WTC11 (cell line): ENCODE measurements around the gene LDLR. TPM values are rescaled to one million over a fixed set of nuclear protein-coding genes. Genes with fewer than 3 reads are reported as not detected.

Experiments used
- ATAC-seq: fragments of 200-7000 bp; cut with Tn5 transposase; 2 replicates; pipeline ENCODE4 v1.10.0; 2021; ENCODE audit warnings: mild to moderate bottlenecking, moderate library complexity
- CTCF ChIA-PET: fragments of 300-600 bp; sonication (Branson Sonifier 250); formaldehyde crosslinking; loops from one replicate; lab custom pipeline; 2021; ENCODE audit warnings: antibody characterized with exemption; lab: Charles Lee
- POLR2A ChIA-PET: fragments of 350-600 bp; sonication (Branson Sonifier 250); formaldehyde crosslinking; loops from one replicate; lab custom pipeline; 2021; ENCODE audit warnings: antibody characterized with exemption; lab: Charles Lee
- DNase-seq: peaks from one replicate; pipeline ENCODE4 v3.0.0; 2021; ENCODE audit warnings: low spot score
- H3K27ac Mint-ChIP-seq: 2 replicates; pipeline ENCODE4 v1.8.0; 2021; ENCODE audit warnings: mixed read lengths
- H3K27me3 Mint-ChIP-seq: 2 replicates; pipeline ENCODE4 v1.8.0; 2021; ENCODE audit warnings: low read depth, mild to moderate bottlenecking, moderate library complexity, mixed read lengths
- H3K36me3 Mint-ChIP-seq: 2 replicates; pipeline ENCODE4 v1.8.0; 2021; ENCODE audit warnings: mixed read lengths
- H3K4me1 Mint-ChIP-seq: 2 replicates; pipeline ENCODE4 v1.8.0; 2022; ENCODE audit warnings: mixed read lengths
- H3K4me3 Mint-ChIP-seq: 2 replicates; pipeline ENCODE4 v1.8.0; 2021; ENCODE audit warnings: mild to moderate bottlenecking, moderate library complexity, mixed read lengths
- H3K9me3 Mint-ChIP-seq: 2 replicates; pipeline ENCODE4 v1.8.0; 2021; ENCODE audit warnings: mixed read lengths
- CREM ChIP-seq: sonication (generic); formaldehyde crosslinking; IDR thresholded peaks from 2 replicates; pipeline ENCODE4 v1.8.1; 2022; ENCODE audit warnings: mild to moderate bottlenecking, missing genetic modification reagents, moderate library complexity
- EMX1 ChIP-seq: fragments of 250-450 bp; sonication (Bioruptor Pico); IDR thresholded peaks from 2 replicates; pipeline ENCODE4 v1.8.0; 2021; ENCODE audit warnings: mild to moderate bottlenecking
- FOXK1 ChIP-seq: sonication (generic); formaldehyde crosslinking; IDR thresholded peaks from 2 replicates; pipeline ENCODE4 v1.8.0; 2022; ENCODE audit warnings: mild to moderate bottlenecking, moderate library complexity, missing genetic modification reagents
- HMGA2 ChIP-seq: fragments of 250-450 bp; sonication (Bioruptor Pico); IDR thresholded peaks from 2 replicates; pipeline ENCODE4 v1.4.0; 2021; ENCODE audit warnings: mild to moderate bottlenecking, moderate library complexity
- IRF2 ChIP-seq: sonication (generic); formaldehyde crosslinking; IDR thresholded peaks from 2 replicates; pipeline ENCODE4 v1.8.0; 2022; ENCODE audit warnings: low read depth, missing genetic modification reagents, borderline replicate concordance
- JAZF1 ChIP-seq: fragments of 250-450 bp; sonication (Bioruptor Pico); IDR thresholded peaks from 2 replicates; pipeline ENCODE4 v1.9.0; 2021; ENCODE audit warnings: moderate library complexity, mild to moderate bottlenecking, inconsistent platforms
- JUN ChIP-seq: sonication (generic); formaldehyde crosslinking; IDR thresholded peaks from 2 replicates; pipeline ENCODE4 v1.8.0; 2023; ENCODE audit warnings: mild to moderate bottlenecking, missing genetic modification reagents
- MYBL2 ChIP-seq: sonication (generic); formaldehyde crosslinking; IDR thresholded peaks from 2 replicates; pipeline ENCODE4 v1.8.1; 2023; ENCODE audit warnings: mild to moderate bottlenecking, moderate library complexity, missing genetic modification reagents
- NFYB ChIP-seq: sonication (generic); formaldehyde crosslinking; conservative IDR thresholded peaks from 2 replicates; pipeline ENCODE4 v1.8.0; 2022; ENCODE audit warnings: low read depth, missing genetic modification reagents
- NR1H2 ChIP-seq: sonication (generic); formaldehyde crosslinking; IDR thresholded peaks from 2 replicates; pipeline ENCODE4 v1.9.0; 2021; ENCODE audit warnings: mild to moderate bottlenecking, moderate library complexity, missing genetic modification reagents
- RORB ChIP-seq: fragments of 250-450 bp; sonication (Bioruptor Pico); IDR thresholded peaks from 2 replicates; pipeline ENCODE4 v1.9.0; 2021; ENCODE audit warnings: mild to moderate bottlenecking
- SMAD3 ChIP-seq: sonication (generic); formaldehyde crosslinking; IDR thresholded peaks from 2 replicates; pipeline ENCODE4 v1.8.0; 2022; ENCODE audit warnings: missing genetic modification reagents, mild to moderate bottlenecking, borderline replicate concordance
- SMAD4 ChIP-seq: sonication (generic); formaldehyde crosslinking; IDR thresholded peaks from 2 replicates; pipeline ENCODE4 v1.8.0; 2022; ENCODE audit warnings: mild to moderate bottlenecking, missing genetic modification reagents
- ZNF219 ChIP-seq: sonication (generic); formaldehyde crosslinking; IDR thresholded peaks from 2 replicates; pipeline ENCODE4 v1.8.0; 2023; ENCODE audit warnings: missing genetic modification reagents, mild to moderate bottlenecking, borderline replicate concordance
- ZNF263 ChIP-seq: sonication (generic); formaldehyde crosslinking; IDR thresholded peaks from 2 replicates; pipeline ENCODE4 v1.8.1; 2022; ENCODE audit warnings: low read depth, mild to moderate bottlenecking, moderate library complexity, missing genetic modification reagents
- ZNF416 ChIP-seq: fragments of 250-450 bp; sonication (Bioruptor Pico); IDR thresholded peaks from 2 replicates; pipeline ENCODE4 v1.9.0; 2021; ENCODE audit warnings: mild to moderate bottlenecking, inconsistent platforms
- ZNF671 ChIP-seq: fragments of 250-450 bp; sonication (Bioruptor Pico); IDR thresholded peaks from 2 replicates; pipeline ENCODE4 v1.8.0; 2021; ENCODE audit warnings: mild to moderate bottlenecking
- total RNA-seq: library from RNA; stranded (reverse); gene quantifications from 3 replicates; pipeline ENCODE4 v1.2.3, GENCODE V29; 2021
- TF ChIP-seq, protein P1 (sequence below): sonication (generic); formaldehyde crosslinking; IDR thresholded peaks from 2 replicates; pipeline ENCODE4 v1.8.0; 2022; ENCODE audit warnings: mild to moderate bottlenecking, missing genetic modification reagents
- TF ChIP-seq, protein P2 (sequence below): fragments of 250-450 bp; sonication (Bioruptor Pico); IDR thresholded peaks from 2 replicates; pipeline ENCODE4 v1.8.0; 2021; ENCODE audit warnings: mild to moderate bottlenecking
- TF ChIP-seq, protein P3 (sequence below): sonication (generic); formaldehyde crosslinking; IDR thresholded peaks from 2 replicates; pipeline ENCODE4 v1.8.1; 2022; ENCODE audit warnings: mild to moderate bottlenecking, moderate library complexity, missing genetic modification reagents
- TF ChIP-seq, protein P4 (sequence below): sonication (generic); formaldehyde crosslinking; IDR thresholded peaks from 2 replicates; pipeline ENCODE4 v1.8.0; 2022; ENCODE audit warnings: missing genetic modification reagents
- TF ChIP-seq, protein P5 (sequence below): fragments of 200-600 bp; IDR thresholded peaks from 2 replicates; pipeline ENCODE4 v1.8.0; 2022; ENCODE audit warnings: antibody characterized with exemption

The LDLR gene
- total RNA-seq, 1 experiment from 2014 or later = 98.9 TPM

DNA sequence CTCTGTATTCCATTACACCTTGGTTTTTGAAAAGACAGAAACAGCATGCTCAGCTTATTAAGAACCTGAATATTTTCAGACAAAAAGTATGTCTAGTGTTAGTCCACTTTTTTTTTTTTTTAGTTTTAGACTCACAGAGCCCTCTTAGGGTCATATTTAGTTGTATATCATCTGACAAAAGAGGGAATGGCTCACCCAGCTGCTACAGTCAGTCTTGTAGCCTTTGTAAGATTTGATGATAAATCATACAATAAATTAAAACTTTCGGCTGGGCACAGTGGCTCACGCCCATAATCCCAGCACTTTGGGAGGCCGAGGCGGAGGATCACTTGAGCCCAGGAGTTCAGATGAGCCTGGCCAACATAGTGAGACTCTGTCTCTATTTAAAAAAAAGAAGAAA, 43.7 kb upstream of the LDLR start:
- H3K36me3 Mint-ChIP-seq = peaks cover 62% of the 10 kb centered on the region
- H3K4me3 Mint-ChIP-seq = no peak overlapping the region
- ChIA-PET POLR2A (no interaction called here), CTCF (interaction anchor here (0.6 to 1.9 kb wide), 2 partner anchors 10 to 104 kb away, joined by 5 to 7 read pairs; no protein-coding TSS in a partner anchor)
- no peaks in the 10 kb centered on the region for H3K27me3 Mint-ChIP-seq
- ATAC-seq = no peak
- no peaks in the 10 kb centered on the region for H3K9me3 Mint-ChIP-seq
- DNase-seq = no peak
- no peak for TF ChIP-seq EMX1 (CRISPR knock-in tag)
- TF ChIP-seq MYBL2 (CRISPR knock-in tag) = no peak
- no peak for TF ChIP-seq IRF2
- no peak for TF ChIP-seq NFYB (CRISPR knock-in tag)
- TF ChIP-seq, protein P1, sequence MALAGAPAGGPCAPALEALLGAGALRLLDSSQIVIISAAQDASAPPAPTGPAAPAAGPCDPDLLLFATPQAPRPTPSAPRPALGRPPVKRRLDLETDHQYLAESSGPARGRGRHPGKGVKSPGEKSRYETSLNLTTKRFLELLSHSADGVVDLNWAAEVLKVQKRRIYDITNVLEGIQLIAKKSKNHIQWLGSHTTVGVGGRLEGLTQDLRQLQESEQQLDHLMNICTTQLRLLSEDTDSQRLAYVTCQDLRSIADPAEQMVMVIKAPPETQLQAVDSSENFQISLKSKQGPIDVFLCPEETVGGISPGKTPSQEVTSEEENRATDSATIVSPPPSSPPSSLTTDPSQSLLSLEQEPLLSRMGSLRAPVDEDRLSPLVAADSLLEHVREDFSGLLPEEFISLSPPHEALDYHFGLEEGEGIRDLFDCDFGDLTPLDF (CRISPR knock-in tag) = no peak
- TF ChIP-seq ZNF416 (CRISPR knock-in tag) = no peak
- H3K4me1 Mint-ChIP-seq = no peaks in the 10 kb centered on the region
- H3K27ac Mint-ChIP-seq = no peak overlapping the region

DNA sequence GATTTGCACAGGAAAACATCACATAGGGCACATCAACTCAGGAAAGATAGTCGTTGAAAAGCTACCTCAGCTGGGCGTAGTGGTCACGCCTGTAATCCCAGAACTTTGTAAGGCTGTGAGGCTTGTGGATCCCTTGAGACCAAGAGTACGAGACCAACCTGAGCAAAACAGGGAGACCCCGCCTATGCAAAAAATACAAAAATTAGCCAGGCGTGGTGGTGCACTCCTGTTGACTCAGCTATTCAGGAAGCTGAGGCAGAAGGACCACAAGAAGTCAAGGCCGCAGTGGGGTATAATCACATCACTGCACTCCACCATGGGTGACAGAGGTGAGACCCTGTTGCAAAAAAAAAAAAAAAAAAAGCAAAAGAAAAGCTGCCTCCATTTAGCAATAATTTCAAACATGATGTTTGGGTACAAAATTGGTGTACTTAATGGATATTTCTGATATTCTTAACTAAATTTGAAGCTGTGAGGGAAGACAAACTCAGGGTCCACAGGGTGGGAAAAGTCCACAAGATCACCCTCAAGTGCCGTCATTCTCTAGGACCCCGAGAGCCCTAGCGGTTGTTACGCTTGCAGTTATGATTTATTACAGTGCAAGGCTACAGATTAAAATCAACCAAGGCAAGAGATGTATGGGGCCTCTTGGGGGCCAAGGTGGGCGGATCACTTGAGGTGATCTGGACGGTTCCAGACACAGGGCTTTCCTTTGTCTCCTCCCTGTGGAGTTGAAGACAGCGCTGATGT, 42.5 kb upstream of the LDLR start:
- ChIA-PET CTCF (interaction anchor here (0.6 to 1.4 kb wide), 4 partner anchors 53 to 110 kb away, joined by 3 to 4 read pairs (median 4); no protein-coding TSS in a partner anchor), POLR2A (interaction anchor here (0.5 to 0.7 kb wide), 3 partner anchors 43 to 177 kb away, joined by 3 to 9 read pairs (median 6); partner anchors contain the start of gene LDLR)
- H3K4me1 Mint-ChIP-seq = no peaks in the 10 kb centered on the region
- ATAC-seq (no peak), DNase-seq (no peak)
- no peak overlapping the region for H3K27ac Mint-ChIP-seq
- no peaks in the 10 kb centered on the region for H3K9me3 Mint-ChIP-seq
- TF ChIP-seq RORB (CRISPR knock-in tag) (no peak), ZNF671 (CRISPR knock-in tag) (no peak), HMGA2 (CRISPR knock-in tag) (no peak)
- TF ChIP-seq, protein P2, sequence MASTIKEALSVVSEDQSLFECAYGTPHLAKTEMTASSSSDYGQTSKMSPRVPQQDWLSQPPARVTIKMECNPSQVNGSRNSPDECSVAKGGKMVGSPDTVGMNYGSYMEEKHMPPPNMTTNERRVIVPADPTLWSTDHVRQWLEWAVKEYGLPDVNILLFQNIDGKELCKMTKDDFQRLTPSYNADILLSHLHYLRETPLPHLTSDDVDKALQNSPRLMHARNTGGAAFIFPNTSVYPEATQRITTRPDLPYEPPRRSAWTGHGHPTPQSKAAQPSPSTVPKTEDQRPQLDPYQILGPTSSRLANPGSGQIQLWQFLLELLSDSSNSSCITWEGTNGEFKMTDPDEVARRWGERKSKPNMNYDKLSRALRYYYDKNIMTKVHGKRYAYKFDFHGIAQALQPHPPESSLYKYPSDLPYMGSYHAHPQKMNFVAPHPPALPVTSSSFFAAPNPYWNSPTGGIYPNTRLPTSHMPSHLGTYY = no peak
- no peak overlapping the region for H3K4me3 Mint-ChIP-seq
- H3K27me3 Mint-ChIP-seq = no peaks in the 10 kb centered on the region
- H3K36me3 Mint-ChIP-seq = peaks cover 55% of the 10 kb centered on the region

DNA sequence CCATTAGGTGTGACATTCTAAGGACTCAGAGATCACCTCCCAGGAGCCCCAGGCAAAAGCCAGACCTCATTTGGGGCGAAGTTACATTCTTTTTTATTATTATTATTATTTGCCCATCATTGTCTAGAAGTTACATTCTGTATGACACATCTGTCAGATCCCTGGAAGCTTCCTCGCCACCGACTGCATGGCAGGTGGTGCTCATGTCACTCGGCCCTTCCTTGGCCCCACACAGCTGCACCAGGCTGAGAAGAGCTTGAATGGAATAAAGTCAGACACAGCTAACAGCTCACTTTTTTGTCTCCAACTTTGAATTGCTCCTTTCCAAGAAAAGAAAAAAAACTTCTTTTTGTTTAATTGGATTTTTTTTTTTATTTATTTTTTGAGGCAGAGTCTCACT, 41.4 kb upstream of the LDLR start:
- CTCF ChIA-PET = interaction anchor here (0.6 to 1.0 kb wide), 3 partner anchors 78 to 234 kb away, joined by 3 read pairs; no protein-coding TSS in a partner anchor
- ATAC-seq = no peak
- Mint-ChIP-seq H3K27me3 (no peaks in the 10 kb centered on the region), H3K9me3 (no peaks in the 10 kb centered on the region), H3K4me1 (no peaks in the 10 kb centered on the region), H3K36me3 (peaks cover 46% of the 10 kb centered on the region), H3K4me3 (no peak overlapping the region), H3K27ac (no peak overlapping the region)
- no peak for TF ChIP-seq NR1H2 (CRISPR knock-in tag)
- TF ChIP-seq JUN (CRISPR knock-in tag) = no peak
- TF ChIP-seq, protein P3, sequence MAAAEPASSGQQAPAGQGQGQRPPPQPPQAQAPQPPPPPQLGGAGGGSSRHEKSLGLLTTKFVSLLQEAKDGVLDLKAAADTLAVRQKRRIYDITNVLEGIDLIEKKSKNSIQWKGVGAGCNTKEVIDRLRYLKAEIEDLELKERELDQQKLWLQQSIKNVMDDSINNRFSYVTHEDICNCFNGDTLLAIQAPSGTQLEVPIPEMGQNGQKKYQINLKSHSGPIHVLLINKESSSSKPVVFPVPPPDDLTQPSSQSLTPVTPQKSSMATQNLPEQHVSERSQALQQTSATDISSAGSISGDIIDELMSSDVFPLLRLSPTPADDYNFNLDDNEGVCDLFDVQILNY (CRISPR knock-in tag) = no peak
- TF ChIP-seq MYBL2 (CRISPR knock-in tag) = no peak
- TF ChIP-seq CREM (CRISPR knock-in tag) = no peak
- TF ChIP-seq ZNF671 (CRISPR knock-in tag) = no peak
- TF ChIP-seq IRF2 = no peak
- no peak for TF ChIP-seq ZNF416 (CRISPR knock-in tag)
- no peak for TF ChIP-seq ZNF219 (CRISPR knock-in tag)
- TF ChIP-seq SMAD3 = no peak
- TF ChIP-seq, protein P4, sequence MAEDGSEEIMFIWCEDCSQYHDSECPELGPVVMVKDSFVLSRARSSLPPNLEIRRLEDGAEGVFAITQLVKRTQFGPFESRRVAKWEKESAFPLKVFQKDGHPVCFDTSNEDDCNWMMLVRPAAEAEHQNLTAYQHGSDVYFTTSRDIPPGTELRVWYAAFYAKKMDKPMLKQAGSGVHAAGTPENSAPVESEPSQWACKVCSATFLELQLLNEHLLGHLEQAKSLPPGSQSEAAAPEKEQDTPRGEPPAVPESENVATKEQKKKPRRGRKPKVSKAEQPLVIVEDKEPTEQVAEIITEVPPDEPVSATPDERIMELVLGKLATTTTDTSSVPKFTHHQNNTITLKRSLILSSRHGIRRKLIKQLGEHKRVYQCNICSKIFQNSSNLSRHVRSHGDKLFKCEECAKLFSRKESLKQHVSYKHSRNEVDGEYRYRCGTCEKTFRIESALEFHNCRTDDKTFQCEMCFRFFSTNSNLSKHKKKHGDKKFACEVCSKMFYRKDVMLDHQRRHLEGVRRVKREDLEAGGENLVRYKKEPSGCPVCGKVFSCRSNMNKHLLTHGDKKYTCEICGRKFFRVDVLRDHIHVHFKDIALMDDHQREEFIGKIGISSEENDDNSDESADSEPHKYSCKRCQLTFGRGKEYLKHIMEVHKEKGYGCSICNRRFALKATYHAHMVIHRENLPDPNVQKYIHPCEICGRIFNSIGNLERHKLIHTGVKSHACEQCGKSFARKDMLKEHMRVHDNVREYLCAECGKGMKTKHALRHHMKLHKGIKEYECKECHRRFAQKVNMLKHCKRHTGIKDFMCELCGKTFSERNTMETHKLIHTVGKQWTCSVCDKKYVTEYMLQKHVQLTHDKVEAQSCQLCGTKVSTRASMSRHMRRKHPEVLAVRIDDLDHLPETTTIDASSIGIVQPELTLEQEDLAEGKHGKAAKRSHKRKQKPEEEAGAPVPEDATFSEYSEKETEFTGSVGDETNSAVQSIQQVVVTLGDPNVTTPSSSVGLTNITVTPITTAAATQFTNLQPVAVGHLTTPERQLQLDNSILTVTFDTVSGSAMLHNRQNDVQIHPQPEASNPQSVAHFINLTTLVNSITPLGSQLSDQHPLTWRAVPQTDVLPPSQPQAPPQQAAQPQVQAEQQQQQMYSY (CRISPR knock-in tag) = no peak
- no peak for TF ChIP-seq JAZF1 (CRISPR knock-in tag)
- no peak for TF ChIP-seq ZNF263 (CRISPR knock-in tag)
- TF ChIP-seq SMAD4 (CRISPR knock-in tag) = no peak
- TF ChIP-seq, protein P5, sequence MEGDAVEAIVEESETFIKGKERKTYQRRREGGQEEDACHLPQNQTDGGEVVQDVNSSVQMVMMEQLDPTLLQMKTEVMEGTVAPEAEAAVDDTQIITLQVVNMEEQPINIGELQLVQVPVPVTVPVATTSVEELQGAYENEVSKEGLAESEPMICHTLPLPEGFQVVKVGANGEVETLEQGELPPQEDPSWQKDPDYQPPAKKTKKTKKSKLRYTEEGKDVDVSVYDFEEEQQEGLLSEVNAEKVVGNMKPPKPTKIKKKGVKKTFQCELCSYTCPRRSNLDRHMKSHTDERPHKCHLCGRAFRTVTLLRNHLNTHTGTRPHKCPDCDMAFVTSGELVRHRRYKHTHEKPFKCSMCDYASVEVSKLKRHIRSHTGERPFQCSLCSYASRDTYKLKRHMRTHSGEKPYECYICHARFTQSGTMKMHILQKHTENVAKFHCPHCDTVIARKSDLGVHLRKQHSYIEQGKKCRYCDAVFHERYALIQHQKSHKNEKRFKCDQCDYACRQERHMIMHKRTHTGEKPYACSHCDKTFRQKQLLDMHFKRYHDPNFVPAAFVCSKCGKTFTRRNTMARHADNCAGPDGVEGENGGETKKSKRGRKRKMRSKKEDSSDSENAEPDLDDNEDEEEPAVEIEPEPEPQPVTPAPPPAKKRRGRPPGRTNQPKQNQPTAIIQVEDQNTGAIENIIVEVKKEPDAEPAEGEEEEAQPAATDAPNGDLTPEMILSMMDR = no peak
- TF ChIP-seq RORB (CRISPR knock-in tag) = no peak
- no peak for TF ChIP-seq FOXK1
- POLR2A ChIA-PET = no interaction called here
- no peak for DNase-seq
